Measurements from ENCODE around the gene HPX. TPM values are rescaled to one million over a fixed set of nuclear protein-coding genes. Genes with fewer than 3 reads are reported as not detected.

HPX gene
- total RNA-seq, 1 donor from 2014 or later: 1.7 TPM

GRCh38 chr11:6389905-6390717 lies 50.7 kb downstream of the HPX start, which contains the start of gene SMPD1:
TSS of gene SMPD1 (plus strand) at chr11:6390474. CDS start at chr11:6390599, 125 bp downstream.
- peak within 1 kb of the TSS; percentile 82 for H3K27ac ChIP-seq
- intact Hi-C loops (cut with DNase I): no loop called here
- peaks cover 24% of the 10 kb centered on the region for H3K36me3 ChIP-seq
- H3K27me3 ChIP-seq (ENCODE audit: low read depth): no peaks in the 10 kb centered on the region
- peaks cover 32% of the 10 kb centered on the region for H3K4me1 ChIP-seq
- no peak for TF ChIP-seq CTCF (IDR thresholded peaks at IDR 0.05)
- ATAC-seq (peak; percentile 98), DNase-seq (peak; percentile 97)
- no peaks in the 10 kb centered on the region for H3K9me3 ChIP-seq
- H3K4me3 ChIP-seq: peak within 1 kb of the TSS; percentile 81

GRCh38 chr11:6388748-6389147 lies 52.0 kb downstream of the HPX start:
- H3K4me1 ChIP-seq: peaks cover 32% of the 10 kb centered on the region

GRCh38 chr11:6387811-6388599 lies 52.8 kb downstream of the HPX start:
- no peak for TF ChIP-seq CTCF (IDR thresholded peaks at IDR 0.05)
- H3K36me3 ChIP-seq: peaks cover 5% of the 10 kb centered on the region
- no peak for ATAC-seq
- peak overlapping the region; percentile 56 for H3K27ac ChIP-seq
- no peaks in the 10 kb centered on the region for H3K9me3 ChIP-seq
- no peak for DNase-seq
- intact Hi-C loops (cut with DNase I): no loop called here
- peaks cover 32% of the 10 kb centered on the region for H3K4me1 ChIP-seq
- no peak overlapping the region for H3K4me3 ChIP-seq
- H3K27me3 ChIP-seq (ENCODE audit: low read depth): no peaks in the 10 kb centered on the region

More at GRCh38 chr11:6388748-6389147, 52.0 kb downstream of the HPX start:
- DNase-seq: no peak
- H3K27me3 ChIP-seq (ENCODE audit: low read depth): no peaks in the 10 kb centered on the region
- H3K36me3 ChIP-seq: peaks cover 10% of the 10 kb centered on the region
- TF ChIP-seq CTCF (IDR thresholded peaks at IDR 0.05): no peak
- ATAC-seq: no peak
- intact Hi-C loops (cut with DNase I): no loop called here
- H3K9me3 ChIP-seq: no peaks in the 10 kb centered on the region
- H3K27ac ChIP-seq: peak overlapping the region; percentile 82
- no peak overlapping the region for H3K4me3 ChIP-seq

- TF ChIP-seq CTCF (IDR thresholded peaks at IDR 0.05): no peak
- no peaks in the 10 kb centered on the region for H3K36me3 ChIP-seq
- H3K9me3 ChIP-seq: no peaks in the 10 kb centered on the region
- peaks cover 19% of the 10 kb centered on the region for H3K4me1 ChIP-seq
- intact Hi-C loops (cut with DNase I): no loop called here
- DNase-seq: no peak
- H3K4me3 ChIP-seq: no peak overlapping the region
- H3K27ac ChIP-seq: no peak overlapping the region
- no peaks in the 10 kb centered on the region for H3K27me3 ChIP-seq (ENCODE audit: low read depth)
- no peak for ATAC-seq
Observed at GRCh38 chr11:6385046-6385777, 55.6 kb downstream of the HPX start.

Other genes starting within 250 kb of the HPX start
- not detected for gene OR52W1, start 241.8 kb downstream of the HPX start, total RNA-seq
- not detected for gene C11orf42, start 235.4 kb downstream of the HPX start, total RNA-seq
- 37.1 TPM for gene FHIP1B, start 206.4 kb downstream of the HPX start, total RNA-seq
- gene CNGA4, start 201.9 kb downstream of the HPX start, total RNA-seq: 3.8 TPM
- not detected for gene CCKBR, start 181.1 kb downstream of the HPX start, total RNA-seq
- 36.3 TPM for gene CAVIN3, start 120.5 kb downstream of the HPX start, total RNA-seq
- gene SMPD1, start 50.5 kb downstream of the HPX start, total RNA-seq: 39.7 TPM
- 37.2 TPM for gene APBB1, start 21.9 kb downstream of the HPX start, total RNA-seq
- gene TRIM3, start 33.0 kb upstream of the HPX start, total RNA-seq: 18.9 TPM
- gene ARFIP2, start 40.3 kb upstream of the HPX start, total RNA-seq: 38.8 TPM
- gene TIMM10B, start 40.5 kb upstream of the HPX start, total RNA-seq: 34.6 TPM
- gene DNHD1, start 56.3 kb upstream of the HPX start, total RNA-seq: 12.0 TPM
- 16.5 TPM for gene RRP8, start 162.6 kb upstream of the HPX start, total RNA-seq
- 135 TPM for gene ILK, start 162.8 kb upstream of the HPX start, total RNA-seq
- gene TAF10, start 171.2 kb upstream of the HPX start, total RNA-seq: 112 TPM
- gene TPP1, start 178.4 kb upstream of the HPX start, total RNA-seq: 231 TPM
- gene DCHS1, start 214.8 kb upstream of the HPX start, total RNA-seq: 23.2 TPM
- gene MRPL17, start 242.4 kb upstream of the HPX start, total RNA-seq: 34.2 TPM

Data from lower lobe of right lung (tissue), 2 donors.